Panc1 (cell line): ENCODE data around the gene PRR36. TPM values are rescaled to one million over a fixed set of nuclear protein-coding genes. Genes with fewer than 3 reads are reported as not detected.

Source experiments
- ATAC-seq: fragments of 200-7000 bp; cut with Tn5 transposase; 2 replicates; pipeline ENCODE4 v1.9.1; 2020; ENCODE audit warnings: mild to moderate bottlenecking, moderate library complexity
- BruUV-seq: library from RNA; stranded (reverse); fragments of 400-500 nt; replicated peaks from 2 replicates; lab custom pipeline; 2021; lab: Mats Ljungman, UMichigan
- CTCF ChIA-PET: fragments of 300-600 bp; sonication (Branson Sonifier 250); formaldehyde crosslinking; loops from one replicate; lab custom pipeline; 2022; ENCODE audit warnings: antibody characterized with exemption; lab: Charles Lee
- POLR2A ChIA-PET: fragments of 300-600 bp; sonication (Branson Sonifier 250); formaldehyde crosslinking; loops from one replicate; lab custom pipeline; 2022; ENCODE audit warnings: antibody characterized with exemption; lab: Charles Lee
- DNase-seq: peaks from one replicate; pipeline ENCODE4 v3.0.0-alpha.2; 2010; ENCODE audit warnings: low read depth, low spot score
- H3K27ac ChIP-seq: 2 replicates; pipeline ENCODE4 v1.5.1; 2011; ENCODE audit warnings: mild to moderate bottlenecking, low read length, inconsistent platforms
- H3K27me3 ChIP-seq: fragments of 200-500 bp; sonication (Bioruptor generic); 2 replicates; pipeline ENCODE4 v1.6.0; 2014; ENCODE audit warnings: low read length, inconsistent platforms; ENCODE audit not compliant: control insufficient read depth, insufficient read depth
- H3K36me3 ChIP-seq: fragments of 200-500 bp; sonication (Bioruptor generic); 2 replicates; pipeline ENCODE4 v1.5.1; 2014; ENCODE audit warnings: inconsistent platforms, mild to moderate bottlenecking, low read length, moderate library complexity; ENCODE audit not compliant: control insufficient read depth, insufficient read depth
- H3K4me1 ChIP-seq: 2 replicates; pipeline ENCODE4 v1.5.1; 2011; ENCODE audit warnings: inconsistent platforms, mild to moderate bottlenecking, low read length, moderate library complexity; ENCODE audit not compliant: control insufficient read depth, insufficient read depth
- H3K4me3 ChIP-seq, 2 experiments: 2 replicates each; pipeline ENCODE4 v1.5.1; 2011 to 2012; ENCODE audit warnings: low read depth in 2 of 2, low read length in 2 of 2, mild to moderate bottlenecking in 2 of 2, inconsistent platforms in 1 of 2, moderate library complexity in 1 of 2
- H3K9me3 ChIP-seq: fragments of 200-500 bp; sonication (Bioruptor generic); 2 replicates; pipeline ENCODE4 v1.5.1; 2014; ENCODE audit warnings: low read depth, mild to moderate bottlenecking, inconsistent platforms, low read length, moderate library complexity; ENCODE audit not compliant: control insufficient read depth, insufficient read depth
- POLR2AphosphoS5 ChIP-seq: IDR thresholded peaks from 2 replicates; pipeline ENCODE4 v1.6.1; 2012; ENCODE audit warnings: mild to moderate bottlenecking, low read depth, low read length, moderate library complexity
- REST ChIP-seq, 2 experiments: IDR thresholded peaks; 2 replicates each; pipeline ENCODE4 v1.6.1; 2011 to 2012; ENCODE audit warnings: low read depth in 2 of 2, control low read depth in 1 of 2, low read length in 1 of 2, mild to moderate bottlenecking in 1 of 2, moderate library complexity in 1 of 2; ENCODE audit not compliant: insufficient read depth in 1 of 2
- SIN3A ChIP-seq: IDR thresholded peaks from 2 replicates; pipeline ENCODE4 v1.6.1; 2012; ENCODE audit warnings: low read depth, mild to moderate bottlenecking, low read length, moderate library complexity, borderline replicate concordance; ENCODE audit not compliant: insufficient read depth
- TCF7L2 ChIP-seq: IDR thresholded peaks from 2 replicates; pipeline ENCODE4 v1.6.1; 2011; ENCODE audit warnings: mild to moderate bottlenecking, low read depth, low read length, inconsistent platforms
- in situ Hi-C: cut with HindIII; loops from 2 replicates; pipeline ENCODE4 v1.10.0; 2016; ENCODE audit warnings: low sequenced_read_pairs, low pct_unique_long_range_greater_than_20kb
- intact Hi-C: fragments of 100-400 bp; cut with micrococcal nuclease; formaldehyde crosslinking; loops from one replicate; pipeline ENCODE4 v1.10.0; 2022; ENCODE audit not compliant: unreplicated experiment
- total RNA-seq: library from RNA; stranded (reverse); gene quantifications from one replicate; pipeline ENCODE4 v1.2.1, GENCODE V29; 2021; ENCODE audit not compliant: unreplicated experiment
- TF ChIP-seq, protein P1 (sequence below): fragments of 450-650 bp; IDR thresholded peaks from 2 replicates; pipeline ENCODE4 v1.5.1; 2017; ENCODE audit warnings: mild to moderate bottlenecking

The PRR36 gene
- total RNA-seq, 1 experiment from 2014 or later = 3.7 TPM

- no peak overlapping the region for H3K4me3 ChIP-seq
- intact Hi-C loops (no loop called here), in situ Hi-C loops (no loop called here)
- H3K27ac ChIP-seq = no peak overlapping the region
- no peaks in the 10 kb centered on the region for H3K27me3 ChIP-seq
- POLR2A ChIA-PET = no interaction called here
- no peak for TF ChIP-seq SIN3A
- no peak for TF ChIP-seq TCF7L2
- TF ChIP-seq, protein P1, sequence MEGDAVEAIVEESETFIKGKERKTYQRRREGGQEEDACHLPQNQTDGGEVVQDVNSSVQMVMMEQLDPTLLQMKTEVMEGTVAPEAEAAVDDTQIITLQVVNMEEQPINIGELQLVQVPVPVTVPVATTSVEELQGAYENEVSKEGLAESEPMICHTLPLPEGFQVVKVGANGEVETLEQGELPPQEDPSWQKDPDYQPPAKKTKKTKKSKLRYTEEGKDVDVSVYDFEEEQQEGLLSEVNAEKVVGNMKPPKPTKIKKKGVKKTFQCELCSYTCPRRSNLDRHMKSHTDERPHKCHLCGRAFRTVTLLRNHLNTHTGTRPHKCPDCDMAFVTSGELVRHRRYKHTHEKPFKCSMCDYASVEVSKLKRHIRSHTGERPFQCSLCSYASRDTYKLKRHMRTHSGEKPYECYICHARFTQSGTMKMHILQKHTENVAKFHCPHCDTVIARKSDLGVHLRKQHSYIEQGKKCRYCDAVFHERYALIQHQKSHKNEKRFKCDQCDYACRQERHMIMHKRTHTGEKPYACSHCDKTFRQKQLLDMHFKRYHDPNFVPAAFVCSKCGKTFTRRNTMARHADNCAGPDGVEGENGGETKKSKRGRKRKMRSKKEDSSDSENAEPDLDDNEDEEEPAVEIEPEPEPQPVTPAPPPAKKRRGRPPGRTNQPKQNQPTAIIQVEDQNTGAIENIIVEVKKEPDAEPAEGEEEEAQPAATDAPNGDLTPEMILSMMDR = no peak; the same call in 1 of the 2 replicates
- no peak for TF ChIP-seq REST (IDR thresholded peaks at IDR 0.05; ENCODE audit: insufficient read depth in 1 of 2, low read depth in 2 of 2, low read length in 1 of 2)
- no peak for TF ChIP-seq POLR2AphosphoS5
- DNase-seq (no peak), ATAC-seq (no peak)
- no peaks in the 10 kb centered on the region for H3K9me3 ChIP-seq
- H3K36me3 ChIP-seq = no peaks in the 10 kb centered on the region
- CTCF ChIA-PET = interaction anchor here (1.1 to 1.2 kb wide), 3 partner anchors 13 to 263 kb away, joined by 3 read pairs; no protein-coding TSS in a partner anchor
- no peaks in the 10 kb centered on the region; the same call in 1 of the 2 replicates for H3K4me1 ChIP-seq
- no TSS peak for BruUV-seq
Measured at GRCh38 chr19:7831452-7831851, 42.7 kb downstream of the PRR36 start.

DNA sequence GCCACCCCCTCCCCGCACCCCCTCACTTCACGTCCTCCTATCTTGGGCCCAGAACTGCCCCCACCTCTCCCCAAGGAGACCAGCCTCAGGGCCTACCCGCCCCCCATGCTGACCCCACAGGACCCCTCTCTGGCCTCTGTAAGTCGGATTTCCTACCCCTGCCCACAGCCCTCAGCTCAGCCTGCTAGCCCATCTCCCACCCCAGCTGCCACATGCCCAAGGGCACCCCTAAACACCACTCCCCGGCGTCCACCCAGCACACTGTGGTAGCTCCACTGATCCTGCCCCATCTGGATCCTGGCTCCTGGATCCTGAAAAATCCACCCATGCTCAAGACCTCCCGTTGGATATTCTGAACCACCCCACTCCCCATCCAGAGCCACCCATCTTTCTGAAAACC, 43.4 kb downstream of the PRR36 start:
- POLR2A ChIA-PET = interaction anchor here (0.7 kb wide), 1 partner anchor 94 kb away, joined by 7 read pairs; no protein-coding TSS in a partner anchor
- H3K4me1 ChIP-seq = no peaks in the 10 kb centered on the region; the same call in 1 of the 2 replicates

More for the DNA sequence above, 43.4 kb downstream of the PRR36 start:
- no peak for ATAC-seq
- CTCF ChIA-PET = interaction anchor here (0.6 to 1.2 kb wide), 2 partner anchors 240 to 262 kb away, joined by 3 read pairs; no protein-coding TSS in a partner anchor
- H3K27ac ChIP-seq = no peak overlapping the region
- no peak for DNase-seq
- no peaks in the 10 kb centered on the region for H3K27me3 ChIP-seq
- no peaks in the 10 kb centered on the region for H3K9me3 ChIP-seq
- in situ Hi-C loops = no loop called here
- H3K36me3 ChIP-seq = no peaks in the 10 kb centered on the region
- BruUV-seq = no TSS peak
- TF ChIP-seq SIN3A (no peak), POLR2AphosphoS5 (no peak), REST (IDR thresholded peaks at IDR 0.05; ENCODE audit: insufficient read depth in 1 of 2, low read depth in 2 of 2, low read length in 1 of 2) (no peak), TCF7L2 (no peak)
- TF ChIP-seq, protein P1 = no peak
- intact Hi-C loops = no loop called here
- peak overlapping the region; percentile 35 to 45; a peak in 3 of 4 replicates for H3K4me3 ChIP-seq
